NT2/D1 (cell line): Measurements from ENCODE around the gene AK5.

Experiments used
- DNase-seq: peaks from one replicate; pipeline ENCODE4 v3.0.0-alpha.2; 2011; ENCODE audit warnings: low read depth, low spot score
- H3K27me3 ChIP-seq: 2 replicates; pipeline ENCODE4 v1.6.0; 2011; ENCODE audit warnings: mild to moderate bottlenecking; ENCODE audit not compliant: insufficient read length, insufficient read depth
- H3K36me3 ChIP-seq: 2 replicates; pipeline ENCODE4 v1.6.1; 2011; ENCODE audit warnings: mild to moderate bottlenecking, low read length, mixed read lengths; ENCODE audit not compliant: insufficient read depth, insufficient read length
- H3K4me1 ChIP-seq: 2 replicates; pipeline ENCODE4 v1.5.1; 2011; ENCODE audit not compliant: insufficient read depth, insufficient read length
- H3K4me3 ChIP-seq: 2 replicates; pipeline ENCODE4 v1.5.1; 2011; ENCODE audit warnings: low read depth; ENCODE audit not compliant: insufficient read length
- H3K9ac ChIP-seq: 2 replicates; pipeline ENCODE4 v1.6.0; 2011; ENCODE audit warnings: low read depth; ENCODE audit not compliant: insufficient read length
- H3K9me3 ChIP-seq: 2 replicates; pipeline ENCODE4 v1.5.1; 2011; ENCODE audit warnings: mild to moderate bottlenecking, low read length; ENCODE audit not compliant: insufficient read depth
- SUZ12 ChIP-seq: IDR thresholded peaks from 2 replicates; pipeline ENCODE4 v1.6.1; 2011; ENCODE audit not compliant: insufficient read length, insufficient read depth; ENCODE audit errors: extremely low read depth
- YY1 ChIP-seq: IDR thresholded peaks from 2 replicates; pipeline ENCODE4 v1.6.1; 2011; ENCODE audit not compliant: insufficient read length, insufficient read depth
- ZNF274 ChIP-seq: IDR thresholded peaks from 2 replicates; pipeline ENCODE4 v1.6.1; 2011; ENCODE audit warnings: mild to moderate bottlenecking, low read depth, low read length

Gene AK5

DNA sequence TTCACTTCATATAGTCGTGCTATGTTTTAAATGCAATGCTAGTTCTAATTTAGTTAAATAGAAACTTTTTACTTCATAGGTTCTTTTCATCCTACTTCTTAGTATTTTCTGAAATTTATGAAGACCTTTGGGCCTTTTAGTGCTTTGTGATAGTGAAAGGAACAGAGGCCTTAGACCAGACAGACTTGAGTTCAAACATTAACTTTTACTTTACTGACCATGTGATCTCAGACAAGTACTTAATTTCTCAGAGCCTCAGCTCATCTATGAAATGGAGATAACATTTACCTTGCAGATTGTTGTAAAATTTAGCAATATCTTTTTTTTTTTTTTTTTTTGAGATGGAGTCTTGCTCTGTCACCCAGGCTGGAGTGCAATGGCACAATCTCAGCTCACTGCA lies 57.5 kb downstream of the AK5 start:
- Histone ChIP-seq H3K36me3 (no peaks in the 10 kb centered on the region), H3K4me1 (no peaks in the 10 kb centered on the region), H3K9me3 (no peaks in the 10 kb centered on the region), H3K27me3 (no peaks in the 10 kb centered on the region), H3K9ac (no peak overlapping the region), H3K4me3 (no peak overlapping the region)
- TF ChIP-seq ZNF274: no peak
- TF ChIP-seq SUZ12: no peak
- TF ChIP-seq YY1: no peak
- no peak for DNase-seq

DNA sequence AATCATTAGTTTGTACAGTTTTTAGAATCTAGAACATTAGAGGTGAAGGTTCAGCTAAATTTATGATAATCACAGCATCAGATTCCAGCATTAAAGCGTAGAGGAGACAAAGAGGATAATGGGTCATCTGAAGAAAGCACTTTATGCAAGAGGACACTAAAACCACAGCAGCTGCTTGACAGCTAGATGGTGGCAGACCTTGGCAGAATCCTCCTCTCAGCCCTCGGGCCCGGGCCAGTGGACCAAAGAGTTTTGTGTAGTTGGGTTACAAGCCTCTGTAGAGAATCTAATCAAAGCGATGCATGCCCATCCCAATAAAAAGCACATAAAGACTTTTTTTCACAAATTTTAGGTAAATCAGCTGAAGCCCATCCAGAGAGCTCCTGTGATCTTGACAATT lies 59.4 kb downstream of the AK5 start:
- H3K9me3 ChIP-seq: no peaks in the 10 kb centered on the region
- H3K36me3 ChIP-seq: no peaks in the 10 kb centered on the region
- H3K27me3 ChIP-seq: no peaks in the 10 kb centered on the region
- no peaks in the 10 kb centered on the region for H3K4me1 ChIP-seq
- no peak for TF ChIP-seq ZNF274
- no peak for TF ChIP-seq SUZ12
- no peak for TF ChIP-seq YY1
- H3K4me3 ChIP-seq: no peak overlapping the region
- H3K9ac ChIP-seq: no peak overlapping the region
- DNase-seq: no peak

DNA sequence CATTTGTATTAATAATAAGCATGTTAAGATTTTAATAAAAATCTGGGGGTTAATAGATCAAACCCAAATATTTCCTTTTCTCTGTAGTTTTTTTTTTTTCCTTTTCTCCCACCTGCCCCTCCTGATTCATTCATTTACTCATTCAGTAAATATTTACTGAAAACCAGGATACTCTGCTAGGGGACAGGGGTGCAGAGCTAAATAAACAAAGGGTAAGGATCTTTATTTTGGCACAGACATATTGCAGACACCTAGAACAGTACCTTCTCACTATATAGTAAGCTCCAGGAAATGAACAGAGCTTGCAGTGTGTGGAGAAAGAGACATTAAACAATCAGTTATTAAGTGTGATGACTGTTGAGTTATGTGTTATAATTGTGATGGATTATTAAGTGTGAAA lies 60.9 kb downstream of the AK5 start:
- Histone ChIP-seq H3K4me3 (no peak overlapping the region), H3K27me3 (no peaks in the 10 kb centered on the region), H3K4me1 (no peaks in the 10 kb centered on the region), H3K9me3 (no peaks in the 10 kb centered on the region), H3K36me3 (no peaks in the 10 kb centered on the region), H3K9ac (no peak overlapping the region)
- no peak for DNase-seq
- TF ChIP-seq ZNF274: no peak
- TF ChIP-seq SUZ12: no peak
- no peak for TF ChIP-seq YY1

DNA sequence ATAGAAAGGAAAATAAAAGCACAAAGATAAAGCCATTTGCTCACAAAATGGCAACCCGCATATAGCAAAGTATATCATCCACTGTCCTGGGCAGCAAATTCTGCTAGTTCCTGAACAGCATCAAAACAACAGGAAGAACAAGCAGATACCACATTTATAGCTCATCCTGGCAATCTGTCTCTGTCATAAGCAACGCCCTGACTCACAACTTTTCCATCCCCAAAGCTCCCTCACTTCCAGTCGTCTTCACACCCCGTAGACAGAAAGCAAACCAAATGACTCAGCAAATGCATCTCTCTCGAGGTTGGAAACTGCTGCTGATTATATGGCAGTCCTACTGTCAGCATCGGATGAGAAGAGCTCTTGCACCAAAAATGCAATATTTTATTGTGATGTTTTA lies 65.8 kb downstream of the AK5 start:
- Histone ChIP-seq H3K4me1 (no peaks in the 10 kb centered on the region), H3K4me3 (no peak overlapping the region), H3K9me3 (no peaks in the 10 kb centered on the region), H3K27me3 (no peaks in the 10 kb centered on the region), H3K36me3 (no peaks in the 10 kb centered on the region), H3K9ac (no peak overlapping the region)
- DNase-seq: no peak
- no peak for TF ChIP-seq ZNF274
- no peak for TF ChIP-seq YY1
- TF ChIP-seq SUZ12: no peak

DNA sequence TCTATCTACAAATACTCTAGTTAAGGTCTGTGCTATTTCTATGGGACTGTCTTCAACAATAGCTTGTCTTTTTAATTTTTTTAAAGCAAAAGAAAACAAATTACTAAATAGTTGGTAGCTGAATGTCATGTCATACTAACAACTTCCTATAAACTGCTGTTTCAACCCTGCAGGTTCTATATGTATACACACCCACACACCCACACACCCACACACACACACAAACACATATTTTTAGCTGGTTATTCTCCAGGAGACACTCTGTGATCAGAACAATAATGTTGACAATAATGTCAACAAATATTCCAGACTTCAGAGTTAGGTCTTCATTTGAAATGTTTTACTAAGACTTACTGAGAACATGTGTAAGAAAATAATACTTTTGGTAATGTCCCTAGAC lies 66.7 kb downstream of the AK5 start:
- TF ChIP-seq ZNF274: no peak
- no peak for TF ChIP-seq SUZ12
- TF ChIP-seq YY1: no peak
- H3K9ac ChIP-seq: no peak overlapping the region
- H3K9me3 ChIP-seq: no peaks in the 10 kb centered on the region
- H3K27me3 ChIP-seq: no peaks in the 10 kb centered on the region
- H3K4me1 ChIP-seq: no peaks in the 10 kb centered on the region
- H3K4me3 ChIP-seq: no peak overlapping the region
- no peaks in the 10 kb centered on the region for H3K36me3 ChIP-seq
- DNase-seq: no peak

DNA sequence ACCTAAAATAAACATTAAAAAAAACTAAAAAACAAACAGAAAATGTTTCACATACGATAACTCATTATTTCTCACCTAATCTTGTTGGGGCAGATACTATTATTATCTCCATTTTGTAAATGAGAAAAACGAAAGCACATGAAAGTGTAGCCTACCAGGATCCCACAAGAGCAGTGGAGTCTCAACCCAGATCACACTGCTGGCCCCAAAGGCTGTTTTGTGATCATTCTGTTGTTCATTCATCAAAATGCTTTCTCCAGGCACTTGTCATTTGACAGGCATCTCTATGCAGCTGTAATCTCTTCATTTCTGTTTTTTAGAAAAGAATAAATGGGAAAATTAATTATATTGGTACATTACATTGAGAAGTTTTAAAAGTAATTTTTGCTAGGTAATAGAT lies 67.5 kb downstream of the AK5 start:
- no peaks in the 10 kb centered on the region for H3K36me3 ChIP-seq
- H3K9me3 ChIP-seq: no peaks in the 10 kb centered on the region
- no peak for DNase-seq
- no peak overlapping the region for H3K4me3 ChIP-seq
- H3K9ac ChIP-seq: no peak overlapping the region
- TF ChIP-seq YY1 (no peak), ZNF274 (no peak), SUZ12 (no peak)
- H3K4me1 ChIP-seq: no peaks in the 10 kb centered on the region
- H3K27me3 ChIP-seq: no peaks in the 10 kb centered on the region

DNA sequence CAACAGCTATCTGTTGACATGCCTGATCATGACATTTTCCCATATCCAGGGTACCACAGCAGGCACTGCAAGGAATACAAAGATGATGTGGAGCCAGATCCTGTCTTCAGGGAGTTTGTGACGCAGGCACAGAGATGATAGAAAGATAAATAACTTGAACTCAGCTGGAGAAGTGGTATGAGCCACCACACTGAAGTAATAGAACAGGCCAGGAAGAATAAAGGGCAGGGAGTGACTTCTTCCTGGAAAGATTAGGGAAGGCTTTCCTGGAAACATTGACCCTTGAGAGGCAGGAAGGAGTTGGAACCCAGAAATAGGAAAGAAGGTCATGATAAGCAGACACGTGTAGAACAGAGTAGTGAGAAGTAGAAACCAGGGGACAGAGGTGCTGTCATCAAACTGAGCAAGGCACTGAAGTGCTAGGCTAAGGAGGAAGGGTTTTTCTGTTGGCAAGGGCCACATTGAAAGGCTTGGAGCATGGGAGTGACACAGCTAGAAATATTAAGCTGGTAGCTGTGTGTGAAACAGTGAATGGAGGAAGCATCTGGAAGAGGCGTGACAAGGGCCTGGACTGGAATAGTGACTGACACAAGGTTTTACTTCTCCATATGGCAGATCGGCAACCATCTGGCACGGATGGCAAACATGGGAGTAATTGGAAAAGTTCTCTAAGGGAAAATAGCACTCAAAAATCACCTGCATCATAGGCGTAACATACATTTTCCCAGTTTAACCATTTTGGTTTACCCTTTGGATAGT lies 68.4 kb downstream of the AK5 start:
- H3K4me3 ChIP-seq: no peak overlapping the region
- DNase-seq: no peak
- TF ChIP-seq ZNF274: no peak
- TF ChIP-seq SUZ12: no peak
- no peak for TF ChIP-seq YY1
- no peaks in the 10 kb centered on the region for H3K9me3 ChIP-seq
- no peaks in the 10 kb centered on the region for H3K36me3 ChIP-seq
- H3K4me1 ChIP-seq: no peaks in the 10 kb centered on the region
- no peak overlapping the region for H3K9ac ChIP-seq
- H3K27me3 ChIP-seq: no peaks in the 10 kb centered on the region

DNA sequence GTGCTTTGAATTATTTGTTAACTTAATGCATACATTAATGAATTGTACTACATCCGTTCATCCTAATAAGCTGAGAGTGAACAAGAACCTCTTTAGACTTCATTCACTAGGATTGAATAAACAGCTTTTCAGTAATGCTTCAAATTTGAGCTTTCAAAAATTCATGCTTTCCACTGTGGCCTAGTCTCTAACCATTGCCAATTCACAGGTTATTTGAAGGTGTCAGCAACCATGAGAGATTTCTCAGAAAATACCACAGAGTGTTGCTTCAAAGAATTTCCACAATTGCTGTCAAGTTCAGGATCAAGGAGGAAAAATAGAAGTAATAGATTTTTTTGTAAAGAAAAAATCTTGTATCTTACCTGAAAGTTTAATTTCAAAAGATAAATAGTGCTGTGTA lies 72.7 kb downstream of the AK5 start:
- no peak for TF ChIP-seq YY1
- TF ChIP-seq SUZ12: no peak
- TF ChIP-seq ZNF274: no peak
- H3K9me3 ChIP-seq: no peaks in the 10 kb centered on the region
- H3K36me3 ChIP-seq: no peaks in the 10 kb centered on the region
- no peak overlapping the region for H3K9ac ChIP-seq
- no peaks in the 10 kb centered on the region for H3K27me3 ChIP-seq
- DNase-seq: no peak
- no peaks in the 10 kb centered on the region for H3K4me1 ChIP-seq
- H3K4me3 ChIP-seq: no peak overlapping the region
